WTC11 (cell line): ENCODE results near the gene CHN1. TPM values are rescaled to one million over a fixed set of nuclear protein-coding genes. Genes with fewer than 3 reads are reported as not detected.
A peak's percentile ranks its signal among the peaks of the same experiment; 100 is the strongest.

Experiments
- ATAC-seq: fragments of 200-7000 bp; cut with Tn5 transposase; 2 replicates; pipeline ENCODE4 v1.10.0; 2021; ENCODE audit warnings: mild to moderate bottlenecking, moderate library complexity
- CTCF ChIA-PET: fragments of 300-600 bp; sonication (Branson Sonifier 250); formaldehyde crosslinking; loops from one replicate; lab custom pipeline; 2021; ENCODE audit warnings: antibody characterized with exemption; lab: Charles Lee
- POLR2A ChIA-PET: fragments of 350-600 bp; sonication (Branson Sonifier 250); formaldehyde crosslinking; loops from one replicate; lab custom pipeline; 2021; ENCODE audit warnings: antibody characterized with exemption; lab: Charles Lee
- DNase-seq: peaks from one replicate; pipeline ENCODE4 v3.0.0; 2021; ENCODE audit warnings: low spot score
- H3K27ac Mint-ChIP-seq: 2 replicates; pipeline ENCODE4 v1.8.0; 2021; ENCODE audit warnings: mixed read lengths
- H3K27me3 Mint-ChIP-seq: 2 replicates; pipeline ENCODE4 v1.8.0; 2021; ENCODE audit warnings: low read depth, mild to moderate bottlenecking, moderate library complexity, mixed read lengths
- H3K36me3 Mint-ChIP-seq: 2 replicates; pipeline ENCODE4 v1.8.0; 2021; ENCODE audit warnings: mixed read lengths
- H3K4me1 Mint-ChIP-seq: 2 replicates; pipeline ENCODE4 v1.8.0; 2022; ENCODE audit warnings: mixed read lengths
- H3K4me3 Mint-ChIP-seq: 2 replicates; pipeline ENCODE4 v1.8.0; 2021; ENCODE audit warnings: mild to moderate bottlenecking, moderate library complexity, mixed read lengths
- H3K9me3 Mint-ChIP-seq: 2 replicates; pipeline ENCODE4 v1.8.0; 2021; ENCODE audit warnings: mixed read lengths
- ATF6 ChIP-seq: sonication (generic); formaldehyde crosslinking; IDR thresholded peaks from 2 replicates; pipeline ENCODE4 v1.8.1; 2023; ENCODE audit warnings: mild to moderate bottlenecking, missing genetic modification reagents
- E2F5 ChIP-seq: sonication (generic); formaldehyde crosslinking; IDR thresholded peaks from 2 replicates; pipeline ENCODE4 v1.8.1; 2022; ENCODE audit warnings: mild to moderate bottlenecking, moderate library complexity, missing genetic modification reagents
- FOXK1 ChIP-seq: sonication (generic); formaldehyde crosslinking; IDR thresholded peaks from 2 replicates; pipeline ENCODE4 v1.8.0; 2022; ENCODE audit warnings: mild to moderate bottlenecking, moderate library complexity, missing genetic modification reagents
- GTF2I ChIP-seq: fragments of 250-450 bp; sonication (Bioruptor Pico); conservative IDR thresholded peaks from 2 replicates; pipeline ENCODE4 v1.4.0; 2021; ENCODE audit warnings: mild to moderate bottlenecking
- JAZF1 ChIP-seq: fragments of 250-450 bp; sonication (Bioruptor Pico); IDR thresholded peaks from 2 replicates; pipeline ENCODE4 v1.9.0; 2021; ENCODE audit warnings: moderate library complexity, mild to moderate bottlenecking, inconsistent platforms
- MLX ChIP-seq: sonication (generic); formaldehyde crosslinking; IDR thresholded peaks from 2 replicates; pipeline ENCODE4 v1.8.1; 2023; ENCODE audit warnings: mild to moderate bottlenecking, missing genetic modification reagents, moderate library complexity
- SMAD3 ChIP-seq: sonication (generic); formaldehyde crosslinking; IDR thresholded peaks from 2 replicates; pipeline ENCODE4 v1.8.0; 2022; ENCODE audit warnings: missing genetic modification reagents, mild to moderate bottlenecking, borderline replicate concordance
- SP1 ChIP-seq: sonication (generic); formaldehyde crosslinking; conservative IDR thresholded peaks from 2 replicates; pipeline ENCODE4 v1.8.1; 2022; ENCODE audit warnings: missing genetic modification reagents
- TP53 ChIP-seq: sonication (generic); formaldehyde crosslinking; IDR thresholded peaks from 2 replicates; pipeline ENCODE4 v1.8.1; 2023; ENCODE audit warnings: mild to moderate bottlenecking, missing genetic modification reagents
- USF1 ChIP-seq: sonication (generic); formaldehyde crosslinking; IDR thresholded peaks from 2 replicates; pipeline ENCODE4 v1.8.0; 2022; ENCODE audit warnings: mild to moderate bottlenecking, missing genetic modification reagents
- ZBTB43 ChIP-seq: sonication (generic); formaldehyde crosslinking; IDR thresholded peaks from 2 replicates; pipeline ENCODE4 v1.8.1; 2023; ENCODE audit warnings: mild to moderate bottlenecking, missing genetic modification reagents
- ZNF121 ChIP-seq: sonication (generic); formaldehyde crosslinking; IDR thresholded peaks from 2 replicates; pipeline ENCODE4 v1.8.0; 2023; ENCODE audit warnings: missing genetic modification reagents
- ZNF219 ChIP-seq: sonication (generic); formaldehyde crosslinking; IDR thresholded peaks from 2 replicates; pipeline ENCODE4 v1.8.0; 2023; ENCODE audit warnings: missing genetic modification reagents, mild to moderate bottlenecking, borderline replicate concordance
- ZNF281 ChIP-seq: sonication (generic); formaldehyde crosslinking; IDR thresholded peaks from 2 replicates; pipeline ENCODE4 v1.8.0; 2023; ENCODE audit warnings: mild to moderate bottlenecking, missing genetic modification reagents
- ZNF317 ChIP-seq: sonication (generic); formaldehyde crosslinking; IDR thresholded peaks from 2 replicates; pipeline ENCODE4 v1.8.1; 2023; ENCODE audit warnings: low read depth, mild to moderate bottlenecking, moderate library complexity, missing genetic modification reagents, borderline replicate concordance
- ZNF425 ChIP-seq: fragments of 250-450 bp; sonication (Bioruptor Pico); conservative IDR thresholded peaks from 2 replicates; pipeline ENCODE4 v1.9.0; 2021; ENCODE audit warnings: mild to moderate bottlenecking
- total RNA-seq: library from RNA; stranded (reverse); gene quantifications from 3 replicates; pipeline ENCODE4 v1.2.3, GENCODE V29; 2021

Gene CHN1
- total RNA-seq, 1 experiment from 2014 or later = 30.0 TPM

- no peak for ATAC-seq
- Mint-ChIP-seq H3K4me1 (peaks cover 22% of the 10 kb centered on the region), H3K27ac (peak overlapping the region; percentile 69), H3K4me3 (no peak overlapping the region), H3K9me3 (no peaks in the 10 kb centered on the region), H3K36me3 (peaks cover 10% of the 10 kb centered on the region), H3K27me3 (no peaks in the 10 kb centered on the region)
- no peak for DNase-seq
- ChIA-PET CTCF (no interaction called here), POLR2A (no interaction called here)
- TF ChIP-seq ATF6 (CRISPR knock-in tag) = no peak
- TF ChIP-seq SP1 (CRISPR knock-in tag) = no peak
Observed at GRCh38 chr2:174908284-174908683, 96.9 kb downstream of the CHN1 start.

- POLR2A ChIA-PET = no interaction called here
- H3K9me3 Mint-ChIP-seq = no peaks in the 10 kb centered on the region
- ATAC-seq = no peak
- no peaks in the 10 kb centered on the region for H3K27me3 Mint-ChIP-seq
- H3K36me3 Mint-ChIP-seq = peaks cover 10% of the 10 kb centered on the region
- TF ChIP-seq JAZF1 (CRISPR knock-in tag) = no peak
- no peak for TF ChIP-seq E2F5 (CRISPR knock-in tag)
- no peak for TF ChIP-seq FOXK1 (CRISPR knock-in tag)
- TF ChIP-seq ATF6 (CRISPR knock-in tag) = no peak
- no peak for TF ChIP-seq ZNF317
- no peak for TF ChIP-seq GTF2I (CRISPR knock-in tag)
- no peak for TF ChIP-seq MLX (CRISPR knock-in tag)
- no peak for TF ChIP-seq ZNF425 (CRISPR knock-in tag)
- TF ChIP-seq ZNF219 (CRISPR knock-in tag) = no peak
- no peak for TF ChIP-seq ZBTB43 (CRISPR knock-in tag)
- no peak for TF ChIP-seq SMAD3
- no peak for TF ChIP-seq USF1 (CRISPR knock-in tag)
- TF ChIP-seq ZNF281 (CRISPR knock-in tag) = no peak
- TF ChIP-seq ZNF121 (CRISPR knock-in tag) = no peak
- no peak for TF ChIP-seq TP53 (CRISPR knock-in tag)
- TF ChIP-seq, all 79 proteins: peak for 0
- Mint-ChIP-seq H3K4me1 (peaks cover 28% of the 10 kb centered on the region), H3K4me3 (no peak overlapping the region), H3K27ac (peak overlapping the region; percentile 60)
- no peak for DNase-seq
- CTCF ChIA-PET = interaction anchor here (0.7 to 0.8 kb wide), 2 partner anchors 127 to 132 kb away, joined by 4 to 5 read pairs; no protein-coding TSS in a partner anchor
Observed at GRCh38 chr2:174903264-174903556, 102.0 kb downstream of the CHN1 start.
